Neural cell (in vitro differentiated cells): ENCODE data around the gene DYRK4. TPM values are rescaled to one million over a fixed set of nuclear protein-coding genes. Genes with fewer than 3 reads are reported as not detected.

Experiments used
- H2AFZ ChIP-seq: fragments of 200-600, 300-800 bp; sonication (generic), shearing (Covaris generic); 2 replicates; pipeline ENCODE4 v1.6.0; 2014; ENCODE audit warnings: low read depth, mild to moderate bottlenecking, antibody characterized with exemption, low read length, moderate library complexity
- H3F3A ChIP-seq: fragments of 200-600 bp; shearing (Covaris generic); 2 replicates; pipeline ENCODE4 v1.6.1; 2016; ENCODE audit warnings: mild to moderate bottlenecking, moderate library complexity, mixed read lengths, antibody characterized with exemption, low read length; ENCODE audit not compliant: insufficient read depth, poor library complexity, severe bottlenecking
- H3K27ac ChIP-seq: fragments of 200-600, 300-800 bp; sonication (generic), shearing (Covaris generic); 2 replicates; pipeline ENCODE4 v1.5.1; 2014; ENCODE audit warnings: mild to moderate bottlenecking, low read length, moderate library complexity
- H3K27me3 ChIP-seq: fragments of 300-800, 200-600 bp; sonication (generic), shearing (Covaris generic); 2 replicates; pipeline ENCODE4 v1.6.0; 2014; ENCODE audit warnings: mild to moderate bottlenecking, low read depth, low read length, moderate library complexity; ENCODE audit not compliant: insufficient read depth
- H3K36me3 ChIP-seq: fragments of 300-800, 200-600 bp; sonication (generic), shearing (Covaris generic); 2 replicates; pipeline ENCODE4 v1.5.1; 2014; ENCODE audit warnings: mild to moderate bottlenecking, antibody characterized with exemption, low read length, moderate library complexity; ENCODE audit not compliant: insufficient read depth
- H3K4me2 ChIP-seq: fragments of 300-800, 200-600 bp; sonication (generic), shearing (Covaris generic); 2 replicates; pipeline ENCODE4 v1.6.0; 2014; ENCODE audit warnings: mild to moderate bottlenecking, low read length
- H3K4me3 ChIP-seq: fragments of 300-800, 200-600 bp; sonication (generic), shearing (Covaris generic); 2 replicates; pipeline ENCODE4 v1.5.1; 2014; ENCODE audit warnings: mild to moderate bottlenecking, low read length, moderate library complexity
- H3K79me2 ChIP-seq: fragments of 200-600 bp; shearing (Covaris generic); replicated peaks from 2 replicates; pipeline ENCODE4 v1.6.0; 2014; ENCODE audit warnings: mild to moderate bottlenecking, low read length, moderate library complexity; ENCODE audit not compliant: insufficient read depth
- H3K9ac ChIP-seq: fragments of 300-800, 200-600 bp; sonication (generic), shearing (Covaris generic); 2 replicates; pipeline ENCODE4 v1.6.1; 2016; ENCODE audit warnings: mild to moderate bottlenecking, low read length, mixed read lengths
- H3K9me2 ChIP-seq: fragments of 200-600 bp; shearing (Covaris generic); 2 replicates; pipeline ENCODE4 v1.6.1; 2016; ENCODE audit warnings: mild to moderate bottlenecking, low read length, mixed read lengths; ENCODE audit not compliant: insufficient read depth
- H3K9me3 ChIP-seq: fragments of 200-600, 300-800 bp; sonication (generic), shearing (Covaris generic); 2 replicates; pipeline ENCODE4 v1.6.1; 2016; ENCODE audit warnings: mild to moderate bottlenecking, mixed run types, low read length, moderate library complexity, mixed read lengths
- H4K20me1 ChIP-seq: fragments of 200-600 bp; shearing (Covaris generic); 2 replicates; pipeline ENCODE4 v1.6.1; 2016; ENCODE audit warnings: mild to moderate bottlenecking, mixed run types; ENCODE audit not compliant: insufficient read depth
- EP300 ChIP-seq: fragments of 450-650 bp; conservative IDR thresholded peaks from 2 replicates; pipeline ENCODE4 v1.6.1; 2014; ENCODE audit warnings: antibody characterized with exemption, mild to moderate bottlenecking, moderate library complexity; ENCODE audit not compliant: poor library complexity, severe bottlenecking
- EZH2 ChIP-seq: fragments of 200-600, 300-800 bp; shearing (Covaris generic), sonication (generic); IDR thresholded peaks from 2 replicates; pipeline ENCODE4 v1.6.1; 2014; ENCODE audit warnings: antibody characterized with exemption, low read length, borderline replicate concordance, mild to moderate bottlenecking; ENCODE audit not compliant: insufficient read depth, poor library complexity, severe bottlenecking
- MXI1 ChIP-seq: fragments of 450-650 bp; conservative IDR thresholded peaks from 2 replicates; pipeline ENCODE4 v1.6.1; 2014; ENCODE audit warnings: antibody characterized with exemption, mild to moderate bottlenecking; ENCODE audit not compliant: poor library complexity, severe bottlenecking
- POLR2AphosphoS5 ChIP-seq: IDR thresholded peaks from 2 replicates; pipeline ENCODE4 v1.6.1; 2012
- RAD21 ChIP-seq: fragments of 450-650 bp; conservative IDR thresholded peaks from 2 replicates; pipeline ENCODE4 v1.6.1; 2014; ENCODE audit warnings: antibody characterized with exemption, mild to moderate bottlenecking, moderate library complexity
- SMC3 ChIP-seq: fragments of 450-650 bp; conservative IDR thresholded peaks from 2 replicates; pipeline ENCODE4 v1.6.1; 2014; ENCODE audit warnings: antibody characterized with exemption, mild to moderate bottlenecking, moderate library complexity; ENCODE audit not compliant: poor library complexity
- TAF1 ChIP-seq: IDR thresholded peaks from 2 replicates; pipeline ENCODE4 v1.6.1; 2012; ENCODE audit warnings: low read depth
- polyA plus RNA-seq: library from polyadenylated mRNA; depleted of rRNA; stranded (reverse); fragments of >200 nt; gene quantifications from 2 replicates; pipeline ENCODE4 v1.2.3, GENCODE V29; 2014
- TF ChIP-seq, protein P1 (sequence below): IDR thresholded peaks from 2 replicates; pipeline ENCODE4 v1.6.1; 2012; ENCODE audit warnings: borderline replicate concordance
- TF ChIP-seq, protein P2 (sequence below): fragments of 450-650 bp; IDR thresholded peaks from 2 replicates; pipeline ENCODE4 v1.5.1; 2014; ENCODE audit warnings: antibody characterized with exemption, mild to moderate bottlenecking, moderate library complexity; ENCODE audit not compliant: poor library complexity, severe bottlenecking

Gene DYRK4
- polyA plus RNA-seq, 1 donor from 2014 or later, result 13.2 TPM

DNA sequence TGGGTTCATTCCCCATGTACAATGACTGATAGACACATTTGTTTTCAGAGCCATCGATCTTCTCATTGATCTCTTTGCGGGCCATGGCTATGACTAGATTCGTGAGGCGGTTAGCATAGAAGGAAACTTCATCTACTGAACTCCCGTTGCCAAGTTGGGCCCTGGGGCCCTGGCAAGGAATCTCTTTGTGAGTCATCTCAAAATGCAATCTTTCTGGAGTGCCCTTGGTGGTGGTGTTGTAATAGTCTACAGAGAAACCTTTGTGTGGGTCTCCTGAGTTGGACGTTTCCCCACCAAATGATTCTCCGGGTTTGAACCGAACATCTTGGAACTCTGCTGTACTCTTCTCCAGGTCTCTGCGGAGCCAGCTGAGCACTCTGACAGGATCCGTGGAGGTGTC, 66.4 kb downstream of the DYRK4 start:
- Histone ChIP-seq H3K27me3 (no peaks in the 10 kb centered on the region), H3K4me2 (no peak overlapping the region), H3K27ac (no peak overlapping the region), H3K79me2 (no peaks in the 10 kb centered on the region), H3K9ac (no peak overlapping the region), H3K4me3 (no peak overlapping the region), H3K9me3 (no peaks in the 10 kb centered on the region), H2AFZ (no peak overlapping the region), H3K36me3 (no peaks in the 10 kb centered on the region), H3F3A (no peaks in the 10 kb centered on the region), H3K9me2 (no peaks in the 10 kb centered on the region), H4K20me1 (no peaks in the 10 kb centered on the region)
- TF ChIP-seq, protein P1, sequence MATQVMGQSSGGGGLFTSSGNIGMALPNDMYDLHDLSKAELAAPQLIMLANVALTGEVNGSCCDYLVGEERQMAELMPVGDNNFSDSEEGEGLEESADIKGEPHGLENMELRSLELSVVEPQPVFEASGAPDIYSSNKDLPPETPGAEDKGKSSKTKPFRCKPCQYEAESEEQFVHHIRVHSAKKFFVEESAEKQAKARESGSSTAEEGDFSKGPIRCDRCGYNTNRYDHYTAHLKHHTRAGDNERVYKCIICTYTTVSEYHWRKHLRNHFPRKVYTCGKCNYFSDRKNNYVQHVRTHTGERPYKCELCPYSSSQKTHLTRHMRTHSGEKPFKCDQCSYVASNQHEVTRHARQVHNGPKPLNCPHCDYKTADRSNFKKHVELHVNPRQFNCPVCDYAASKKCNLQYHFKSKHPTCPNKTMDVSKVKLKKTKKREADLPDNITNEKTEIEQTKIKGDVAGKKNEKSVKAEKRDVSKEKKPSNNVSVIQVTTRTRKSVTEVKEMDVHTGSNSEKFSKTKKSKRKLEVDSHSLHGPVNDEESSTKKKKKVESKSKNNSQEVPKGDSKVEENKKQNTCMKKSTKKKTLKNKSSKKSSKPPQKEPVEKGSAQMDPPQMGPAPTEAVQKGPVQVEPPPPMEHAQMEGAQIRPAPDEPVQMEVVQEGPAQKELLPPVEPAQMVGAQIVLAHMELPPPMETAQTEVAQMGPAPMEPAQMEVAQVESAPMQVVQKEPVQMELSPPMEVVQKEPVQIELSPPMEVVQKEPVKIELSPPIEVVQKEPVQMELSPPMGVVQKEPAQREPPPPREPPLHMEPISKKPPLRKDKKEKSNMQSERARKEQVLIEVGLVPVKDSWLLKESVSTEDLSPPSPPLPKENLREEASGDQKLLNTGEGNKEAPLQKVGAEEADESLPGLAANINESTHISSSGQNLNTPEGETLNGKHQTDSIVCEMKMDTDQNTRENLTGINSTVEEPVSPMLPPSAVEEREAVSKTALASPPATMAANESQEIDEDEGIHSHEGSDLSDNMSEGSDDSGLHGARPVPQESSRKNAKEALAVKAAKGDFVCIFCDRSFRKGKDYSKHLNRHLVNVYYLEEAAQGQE, result no peak
- TF ChIP-seq POLR2AphosphoS5, result no peak
- no peak for TF ChIP-seq MXI1
- no peak for TF ChIP-seq EZH2
- no peak for TF ChIP-seq EP300
- no peak for TF ChIP-seq RAD21
- TF ChIP-seq SMC3, result no peak

DNA sequence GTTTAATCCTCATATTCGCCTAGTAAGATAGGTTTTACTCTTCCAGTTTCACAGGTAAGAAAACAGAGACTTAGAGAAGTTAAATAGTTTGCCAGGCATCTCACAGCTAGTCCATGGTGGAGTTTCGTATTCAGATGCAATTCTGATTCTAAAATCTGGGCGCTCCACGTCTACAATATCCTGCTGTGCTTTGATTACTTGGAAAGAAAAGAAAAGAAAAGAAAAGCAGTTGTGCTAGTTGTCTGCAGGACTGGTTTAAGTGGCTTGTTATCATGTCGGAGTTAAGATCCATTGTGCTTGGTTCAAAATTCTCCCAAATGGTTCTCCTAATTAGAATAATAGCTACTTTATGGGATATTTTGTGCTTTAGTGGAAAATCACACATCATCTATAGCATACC, 68.3 kb downstream of the DYRK4 start:
- no peaks in the 10 kb centered on the region for H3K9me3 ChIP-seq
- H3K79me2 ChIP-seq, result no peaks in the 10 kb centered on the region
- no peak overlapping the region for H3K4me3 ChIP-seq
- no peak overlapping the region for H3K27ac ChIP-seq
- no peak overlapping the region for H3K4me2 ChIP-seq
- H3K9me2 ChIP-seq, result no peaks in the 10 kb centered on the region
- H3K27me3 ChIP-seq, result no peaks in the 10 kb centered on the region
- H3K36me3 ChIP-seq, result no peaks in the 10 kb centered on the region
- no peak for TF ChIP-seq RAD21
- TF ChIP-seq, protein P1, result no peak
- TF ChIP-seq POLR2AphosphoS5, result no peak
- TF ChIP-seq, protein P2, sequence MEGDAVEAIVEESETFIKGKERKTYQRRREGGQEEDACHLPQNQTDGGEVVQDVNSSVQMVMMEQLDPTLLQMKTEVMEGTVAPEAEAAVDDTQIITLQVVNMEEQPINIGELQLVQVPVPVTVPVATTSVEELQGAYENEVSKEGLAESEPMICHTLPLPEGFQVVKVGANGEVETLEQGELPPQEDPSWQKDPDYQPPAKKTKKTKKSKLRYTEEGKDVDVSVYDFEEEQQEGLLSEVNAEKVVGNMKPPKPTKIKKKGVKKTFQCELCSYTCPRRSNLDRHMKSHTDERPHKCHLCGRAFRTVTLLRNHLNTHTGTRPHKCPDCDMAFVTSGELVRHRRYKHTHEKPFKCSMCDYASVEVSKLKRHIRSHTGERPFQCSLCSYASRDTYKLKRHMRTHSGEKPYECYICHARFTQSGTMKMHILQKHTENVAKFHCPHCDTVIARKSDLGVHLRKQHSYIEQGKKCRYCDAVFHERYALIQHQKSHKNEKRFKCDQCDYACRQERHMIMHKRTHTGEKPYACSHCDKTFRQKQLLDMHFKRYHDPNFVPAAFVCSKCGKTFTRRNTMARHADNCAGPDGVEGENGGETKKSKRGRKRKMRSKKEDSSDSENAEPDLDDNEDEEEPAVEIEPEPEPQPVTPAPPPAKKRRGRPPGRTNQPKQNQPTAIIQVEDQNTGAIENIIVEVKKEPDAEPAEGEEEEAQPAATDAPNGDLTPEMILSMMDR, result no peak
- TF ChIP-seq SMC3, result no peak
- TF ChIP-seq TAF1, result no peak
- no peak for TF ChIP-seq MXI1
- TF ChIP-seq EZH2, result no peak
- no peak for TF ChIP-seq EP300
- no peaks in the 10 kb centered on the region for H3F3A ChIP-seq
- no peak overlapping the region for H2AFZ ChIP-seq
- H3K9ac ChIP-seq, result no peak overlapping the region
- no peaks in the 10 kb centered on the region for H4K20me1 ChIP-seq
